GM12864 (cell line): ENCODE results near the gene AK8.

Source experiments
- DNase-seq: peaks from one replicate; pipeline ENCODE4 v3.0.0-alpha.2; 2011; ENCODE audit warnings: low read depth
- H3K4me3 ChIP-seq: 2 replicates; pipeline ENCODE4 v1.5.1; 2011; ENCODE audit warnings: mild to moderate bottlenecking, low read depth, low read length, control low read depth
- CTCF ChIP-seq: IDR thresholded peaks from 2 replicates; pipeline ENCODE4 v1.5.1; 2011; ENCODE audit warnings: low read depth, mild to moderate bottlenecking, moderate library complexity, low read length, control low read depth, inconsistent platforms; ENCODE audit errors: missing control alignments

AK8 gene

GRCh38 chr9:132748450-132748849 is 129.6 kb downstream of the AK8 start:
- TF ChIP-seq CTCF: no peak
- no peak for DNase-seq
- H3K4me3 ChIP-seq: no peak overlapping the region

GRCh38 chr9:132745756-132746709 is 132.1 kb downstream of the AK8 start:
- H3K4me3 ChIP-seq: no peak overlapping the region
- DNase-seq: no peak

GRCh38 chr9:132744881-132745755 is 133.0 kb downstream of the AK8 start:
- TF ChIP-seq CTCF: no peak
- H3K4me3 ChIP-seq: no peak overlapping the region

More at GRCh38 chr9:132745756-132746709, 132.1 kb downstream of the AK8 start:
- TF ChIP-seq CTCF: no peak

GRCh38 chr9:132743931-132744479 is 134.1 kb downstream of the AK8 start:
- H3K4me3 ChIP-seq: no peak overlapping the region
- no peak for DNase-seq
- TF ChIP-seq CTCF: no peak

More at GRCh38 chr9:132744881-132745755, 133.0 kb downstream of the AK8 start:
- no peak for DNase-seq

GRCh38 chr9:132742821-132743311 is 135.2 kb downstream of the AK8 start:
- no peak for DNase-seq
- H3K4me3 ChIP-seq: no peak overlapping the region
- no peak for TF ChIP-seq CTCF

GRCh38 chr9:132740526-132741309 is 137.4 kb downstream of the AK8 start:
- no peak for DNase-seq
- no peak for TF ChIP-seq CTCF
- H3K4me3 ChIP-seq: no peak overlapping the region
